ENCODE data around the gene RAD51B. TPM values are rescaled to one million over a fixed set of nuclear protein-coding genes. Genes with fewer than 3 reads are reported as not detected.

The RAD51B gene
- total and polyA plus RNA-seq, 2 of the 13 experiments (the other 11 are each of a cell fraction or from before 2014, with no cell fraction given): 7.0 to 9.5 TPM

DNA sequence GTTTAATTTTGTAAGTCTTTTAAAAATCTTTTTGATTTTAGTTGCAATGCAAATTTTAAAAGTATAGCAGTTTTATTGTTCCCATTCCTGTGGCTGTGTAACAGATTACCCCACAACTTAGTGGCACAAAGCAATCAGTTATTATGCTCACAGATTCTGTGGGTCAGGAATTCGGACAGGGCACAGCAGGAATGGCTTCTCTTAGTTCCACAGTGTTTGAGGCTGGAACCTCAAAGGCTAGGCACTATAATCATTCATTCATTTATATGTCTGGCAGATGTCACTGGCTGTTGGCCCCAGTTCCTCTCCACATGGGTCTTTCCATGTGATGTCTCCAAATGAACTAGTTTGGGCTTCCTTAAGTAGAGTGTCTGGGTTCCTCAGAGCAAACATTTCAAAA is 193.3 kb downstream of the RAD51B start (continued):
- TF ChIP-seq USF2 (IDR thresholded peaks at IDR 0.05; ENCODE audit: low read depth, low read length) (no peak), USF2 (CRISPR knock-in tag; IDR thresholded peaks at IDR 0.05; ENCODE audit: borderline replicate concordance) (no peak), TAF1 (CRISPR knock-in tag; IDR thresholded peaks at IDR 0.05) (no peak), ZNF619 (CRISPR knock-in tag; IDR thresholded peaks at IDR 0.05) (no peak), ZNF761 (CRISPR knock-in tag; conservative IDR thresholded peaks at IDR 0.05) (no peak), KDM5B (CRISPR knock-in tag; IDR thresholded peaks at IDR 0.05; ENCODE audit: borderline replicate concordance) (no peak)
- TF ChIP-seq, protein P1, sequence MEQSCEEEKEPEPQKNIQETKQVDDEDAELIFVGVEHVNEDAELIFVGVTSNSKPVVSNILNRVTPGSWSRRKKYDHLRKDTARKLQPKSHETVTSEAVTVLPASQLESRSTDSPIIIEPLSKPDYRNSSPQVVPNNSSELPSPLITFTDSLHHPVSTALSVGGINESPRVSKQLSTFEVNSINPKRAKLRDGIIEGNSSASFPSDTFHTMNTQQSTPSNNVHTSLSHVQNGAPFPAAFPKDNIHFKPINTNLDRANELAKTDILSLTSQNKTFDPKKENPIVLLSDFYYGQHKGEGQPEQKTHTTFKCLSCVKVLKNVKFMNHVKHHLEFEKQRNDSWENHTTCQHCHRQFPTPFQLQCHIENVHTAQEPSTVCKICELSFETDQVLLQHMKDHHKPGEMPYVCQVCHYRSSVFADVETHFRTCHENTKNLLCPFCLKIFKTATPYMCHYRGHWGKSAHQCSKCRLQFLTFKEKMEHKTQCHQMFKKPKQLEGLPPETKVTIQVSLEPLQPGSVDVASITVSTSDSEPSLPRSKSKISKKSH (CRISPR knock-in tag; IDR thresholded peaks at IDR 0.05; ENCODE audit: borderline replicate concordance): no peak
- TF ChIP-seq, protein P2, sequence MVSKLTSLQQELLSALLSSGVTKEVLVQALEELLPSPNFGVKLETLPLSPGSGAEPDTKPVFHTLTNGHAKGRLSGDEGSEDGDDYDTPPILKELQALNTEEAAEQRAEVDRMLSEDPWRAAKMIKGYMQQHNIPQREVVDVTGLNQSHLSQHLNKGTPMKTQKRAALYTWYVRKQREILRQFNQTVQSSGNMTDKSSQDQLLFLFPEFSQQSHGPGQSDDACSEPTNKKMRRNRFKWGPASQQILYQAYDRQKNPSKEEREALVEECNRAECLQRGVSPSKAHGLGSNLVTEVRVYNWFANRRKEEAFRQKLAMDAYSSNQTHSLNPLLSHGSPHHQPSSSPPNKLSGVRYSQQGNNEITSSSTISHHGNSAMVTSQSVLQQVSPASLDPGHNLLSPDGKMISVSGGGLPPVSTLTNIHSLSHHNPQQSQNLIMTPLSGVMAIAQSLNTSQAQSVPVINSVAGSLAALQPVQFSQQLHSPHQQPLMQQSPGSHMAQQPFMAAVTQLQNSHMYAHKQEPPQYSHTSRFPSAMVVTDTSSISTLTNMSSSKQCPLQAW (CRISPR knock-in tag; IDR thresholded peaks at IDR 0.05): no peak

GRCh38 chr14:68013326-68013725 is 193.7 kb downstream of the RAD51B start:
- Histone ChIP-seq H3K27ac (ENCODE audit: extremely low read length, insufficient read depth, low read length) (no peak overlapping the region), H4K20me1 (ENCODE audit: insufficient read depth, low read length) (no peaks in the 10 kb centered on the region), H3K36me3 (replicated peaks in 1 of 2; ENCODE audit: control insufficient read depth in 1 of 2, insufficient read depth in 2 of 2, low read length in 2 of 2) (no peaks in the 10 kb centered on the region), H3K79me2 (ENCODE audit: insufficient read depth, low read length) (no peaks in the 10 kb centered on the region), H3K4me3 (replicated peaks in 1 of 3; ENCODE audit: insufficient read depth in 1 of 3, low read depth in 2 of 3, low read length in 3 of 3) (no peak overlapping the region), H3K4me2 (ENCODE audit: low read depth, low read length) (no peak overlapping the region), H3K4me1 (ENCODE audit: insufficient read depth, low read length) (peaks cover 15% of the 10 kb centered on the region), H3K9ac (ENCODE audit: insufficient read depth, low read depth, low read length) (no peak overlapping the region), H3K27me3 (ENCODE audit: control insufficient read depth in 1 of 2, insufficient read depth in 2 of 2, low read length in 2 of 2) (no peaks in the 10 kb centered on the region), H3K9me3 (ENCODE audit: low read length) (no peaks in the 10 kb centered on the region), H2AFZ (ENCODE audit: low read length) (no peak overlapping the region)
- FAIRE-seq (no peak), DNase-seq (ENCODE audit: low spot score) (no peak), ATAC-seq (no peak)
- 93% methylated on average over 2 of the region's 2 CpGs for WGBS (ENCODE audit: low lambda C conversion rate)
- ChIA-PET CTCF (ENCODE audit: low intra/inter-chr PET ratio, low total read pairs) (no interaction called here), POLR2A (no interaction called here)
- in situ Hi-C loops (cut with HindIII; ENCODE audit: extremely low pct_ligation_motif_present, low pct_unique_long_range_greater_than_20kb) (no loop called here), intact Hi-C loops (cut with micrococcal nuclease; ENCODE audit: unreplicated experiment) (no loop called here)
- no TSS peak for BruUV-seq (replicated peaks)
- TF ChIP-seq SKI (IDR thresholded peaks at IDR 0.05; ENCODE audit: partially characterized antibody): no peak
- no peak for TF ChIP-seq KDM3A (CRISPR knock-in tag; IDR thresholded peaks at IDR 0.05; ENCODE audit: low read depth)
- TF ChIP-seq ZBTB46 (CRISPR knock-in tag; IDR thresholded peaks at IDR 0.05; ENCODE audit: borderline replicate concordance): no peak
- TF ChIP-seq ZNF3 (CRISPR knock-in tag; IDR thresholded peaks at IDR 0.05): no peak
- TF ChIP-seq KLF16 (CRISPR knock-in tag; IDR thresholded peaks at IDR 0.05): no peak
- TF ChIP-seq MAFF (IDR thresholded peaks at IDR 0.05; ENCODE audit: low read depth, low read length): peak; percentile 51; the same call in 1 of the 2 replicates
- TF ChIP-seq MAFK (conservative IDR thresholded peaks at IDR 0.05 in 1 of 2, IDR thresholded peaks at IDR 0.05 in 1 of 2; ENCODE audit: low read length in 2 of 2): peak; percentile 13 to 66; a peak in 2 of 4 replicates
- no peak for TF ChIP-seq ZNF335 (CRISPR knock-in tag; IDR thresholded peaks at IDR 0.05)
- no peak for TF ChIP-seq RXRB (CRISPR knock-in tag; IDR thresholded peaks at IDR 0.05; ENCODE audit: borderline replicate concordance)

Measured in HepG2 (cell line).